MCF 10A (cell line): ENCODE data around the gene SMARCC1. TPM values are rescaled to one million over a fixed set of nuclear protein-coding genes. Genes with fewer than 3 reads are reported as not detected.
A peak's percentile ranks its signal among the peaks of the same experiment; 100 is the strongest.
"Not testable (repeated sequence)": the region's sequence is repeated elsewhere in the genome, so short reads cannot be mapped to it uniquely, and the experiment has no call there.

Experiments used
- BruUV-seq: library from RNA; stranded (reverse); fragments of 400-500 nt; replicated peaks from 2 replicates; lab custom pipeline; 2021; lab: Mats Ljungman, UMichigan
- CTCF ChIA-PET: fragments of 300-600 bp; sonication (Branson Sonifier 250); formaldehyde crosslinking; extraction: SDS; loops from one replicate; lab custom pipeline; 2021; ENCODE audit warnings: antibody characterized with exemption, inconsistent platforms; lab: Yijun Ruan, JAX
- POLR2A ChIA-PET: fragments of 300-600, 350-650 bp; sonication (Branson Sonifier 250); formaldehyde crosslinking; extraction: SDS; loops from one replicate; lab custom pipeline; 2020; ENCODE audit warnings: antibody characterized with exemption, inconsistent platforms; lab: Yijun Ruan, JAX
- DNase-seq: peaks from one replicate; pipeline ENCODE4 v3.0.0-alpha.2; 2018; ENCODE audit not compliant: unreplicated experiment
- H3K27ac Mint-ChIP-seq: one replicate; pipeline ENCODE4 v1.8.0; 2022; ENCODE audit warnings: mild to moderate bottlenecking, low read depth, mixed read lengths; ENCODE audit not compliant: unreplicated experiment
- H3K27me3 Mint-ChIP-seq: one replicate; pipeline ENCODE4 v1.8.0; 2022; ENCODE audit warnings: mixed read lengths; ENCODE audit not compliant: insufficient read depth, unreplicated experiment
- H3K36me3 Mint-ChIP-seq: one replicate; pipeline ENCODE4 v1.8.0; 2022; ENCODE audit warnings: mild to moderate bottlenecking, moderate library complexity, mixed read lengths; ENCODE audit not compliant: insufficient read depth, unreplicated experiment
- H3K4me1 Mint-ChIP-seq: one replicate; pipeline ENCODE4 v1.8.0; 2022; ENCODE audit warnings: mixed read lengths; ENCODE audit not compliant: insufficient read depth, unreplicated experiment
- H3K4me3 Mint-ChIP-seq: one replicate; pipeline ENCODE4 v1.8.0; 2022; ENCODE audit warnings: mild to moderate bottlenecking, moderate library complexity, mixed read lengths; ENCODE audit not compliant: unreplicated experiment
- H3K9me3 Mint-ChIP-seq: one replicate; pipeline ENCODE4 v1.8.0; 2022; ENCODE audit warnings: mixed read lengths; ENCODE audit not compliant: unreplicated experiment
- intact Hi-C: fragments of 100-400 bp; cut with micrococcal nuclease; formaldehyde crosslinking; loops from 2 replicates; pipeline ENCODE4 v1.14.1; 2022
- total RNA-seq: library from RNA; stranded (reverse); gene quantifications from 2 replicates; pipeline ENCODE4 v1.2.3, GENCODE V29; 2022
- TF ChIP-seq, protein P1 (sequence below): fragments of 200-600 bp; IDR thresholded peaks from one replicate; pipeline ENCODE4 v1.8.0; 2022; ENCODE audit warnings: antibody characterized with exemption, mild to moderate bottlenecking; ENCODE audit not compliant: unreplicated experiment

SMARCC1 gene
- total RNA-seq, 1 experiment from 2014 or later = 77.5 TPM

DNA sequence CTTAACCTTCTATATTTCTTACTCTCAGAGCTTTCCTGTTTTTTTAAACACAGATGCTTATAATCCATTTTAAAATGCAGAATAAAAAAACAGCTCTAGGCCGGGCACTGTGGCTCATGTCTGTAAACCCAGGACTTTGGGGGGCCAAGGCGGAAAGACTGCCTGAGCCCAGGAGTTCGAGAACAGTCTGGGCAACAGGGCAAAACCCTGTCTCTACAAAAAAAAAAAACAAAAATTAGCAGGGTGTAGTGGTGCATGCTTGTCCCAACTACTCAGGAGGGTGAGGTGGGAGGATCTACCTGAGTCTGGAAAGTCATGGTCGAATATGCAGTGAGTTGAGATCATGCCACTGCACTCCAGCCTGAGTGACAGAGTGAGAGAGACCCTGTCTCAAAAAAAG is 15.5 kb downstream of the SMARCC1 start:
- ChIA-PET CTCF (interaction anchor here (0.6 to 0.7 kb wide), 3 partner anchors 44 to 1089 kb away, joined by 3 read pairs; no protein-coding TSS in a partner anchor), POLR2A (no interaction called here)
- TF ChIP-seq, protein P1, sequence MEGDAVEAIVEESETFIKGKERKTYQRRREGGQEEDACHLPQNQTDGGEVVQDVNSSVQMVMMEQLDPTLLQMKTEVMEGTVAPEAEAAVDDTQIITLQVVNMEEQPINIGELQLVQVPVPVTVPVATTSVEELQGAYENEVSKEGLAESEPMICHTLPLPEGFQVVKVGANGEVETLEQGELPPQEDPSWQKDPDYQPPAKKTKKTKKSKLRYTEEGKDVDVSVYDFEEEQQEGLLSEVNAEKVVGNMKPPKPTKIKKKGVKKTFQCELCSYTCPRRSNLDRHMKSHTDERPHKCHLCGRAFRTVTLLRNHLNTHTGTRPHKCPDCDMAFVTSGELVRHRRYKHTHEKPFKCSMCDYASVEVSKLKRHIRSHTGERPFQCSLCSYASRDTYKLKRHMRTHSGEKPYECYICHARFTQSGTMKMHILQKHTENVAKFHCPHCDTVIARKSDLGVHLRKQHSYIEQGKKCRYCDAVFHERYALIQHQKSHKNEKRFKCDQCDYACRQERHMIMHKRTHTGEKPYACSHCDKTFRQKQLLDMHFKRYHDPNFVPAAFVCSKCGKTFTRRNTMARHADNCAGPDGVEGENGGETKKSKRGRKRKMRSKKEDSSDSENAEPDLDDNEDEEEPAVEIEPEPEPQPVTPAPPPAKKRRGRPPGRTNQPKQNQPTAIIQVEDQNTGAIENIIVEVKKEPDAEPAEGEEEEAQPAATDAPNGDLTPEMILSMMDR = no peak
- Mint-ChIP-seq H3K36me3 (peaks cover 68% of the 10 kb centered on the region), H3K4me1 (peaks cover 10% of the 10 kb centered on the region), H3K27me3 (no peaks in the 10 kb centered on the region), H3K9me3 (no peaks in the 10 kb centered on the region), H3K27ac (no peak overlapping the region), H3K4me3 (no peak overlapping the region)
- BruUV-seq = no TSS peak
- no peak for DNase-seq
- intact Hi-C loops = no loop called here

DNA sequence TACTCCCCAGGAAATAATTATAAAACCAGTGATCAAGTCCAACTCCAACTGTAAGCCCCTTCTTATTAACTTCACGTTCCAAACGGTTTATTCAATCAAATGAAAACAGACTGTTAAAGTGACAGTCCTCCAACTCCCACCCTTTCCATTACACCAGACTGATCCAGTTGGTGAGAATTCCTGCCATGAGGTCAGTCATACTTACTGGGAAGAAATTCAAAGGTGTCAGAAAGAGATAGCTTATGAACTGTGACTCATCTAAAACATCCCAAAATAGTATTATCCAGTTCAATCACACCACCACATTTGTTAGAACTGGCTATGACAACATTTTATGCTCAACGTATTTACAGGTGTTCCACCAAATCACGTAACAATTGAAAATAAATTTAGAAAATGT is 19.5 kb downstream of the SMARCC1 start:
- peaks cover 54% of the 10 kb centered on the region for H3K36me3 Mint-ChIP-seq
- BruUV-seq = no TSS peak
- peaks cover 10% of the 10 kb centered on the region for H3K4me1 Mint-ChIP-seq
- H3K27ac Mint-ChIP-seq = peak overlapping the region; percentile 7
- H3K4me3 Mint-ChIP-seq = no peak overlapping the region
- peak; percentile 17 for DNase-seq
- intact Hi-C loops = no loop called here
- POLR2A ChIA-PET = interaction anchor here (1.9 to 2.4 kb wide), 2 partner anchors 11 to 17 kb away, joined by 4 to 9 read pairs; no protein-coding TSS in a partner anchor
- H3K27me3 Mint-ChIP-seq = no peaks in the 10 kb centered on the region
- TF ChIP-seq, protein P1 = no peak
- CTCF ChIA-PET = no interaction called here
- no peaks in the 10 kb centered on the region for H3K9me3 Mint-ChIP-seq

DNA sequence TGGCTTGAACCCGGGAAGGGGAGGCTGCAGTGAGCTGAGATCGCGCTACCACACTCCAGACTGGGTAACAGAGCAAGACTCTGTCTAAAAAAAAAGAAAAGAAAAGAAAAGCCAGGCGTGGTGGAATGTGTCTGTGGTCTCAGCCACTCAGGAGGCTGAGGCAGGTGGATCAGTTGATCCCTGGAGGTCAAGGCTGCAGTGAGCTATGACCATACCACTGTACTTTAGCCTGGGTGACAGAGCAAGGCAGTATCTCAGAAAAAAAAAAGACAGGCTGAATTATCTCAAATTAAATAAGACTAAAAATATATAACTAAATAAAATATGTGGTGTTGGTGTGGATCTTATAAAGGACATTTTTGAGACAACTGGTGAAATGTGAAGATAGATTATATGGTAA is 20.6 kb downstream of the SMARCC1 start:
- ChIA-PET CTCF (interaction anchor here (0.7 to 2.0 kb wide), 3 partner anchors 8 to 21 kb away, joined by 4 to 7 read pairs (median 6); no protein-coding TSS in a partner anchor), POLR2A (interaction anchor here (0.6 to 2.4 kb wide), 2 partner anchors 18 to 138 kb away, joined by 4 to 9 read pairs; no protein-coding TSS in a partner anchor)
- intact Hi-C loops = no loop called here
- Mint-ChIP-seq H3K36me3 (peaks cover 63% of the 10 kb centered on the region), H3K27me3 (no peaks in the 10 kb centered on the region), H3K27ac (peak overlapping the region; percentile 66), H3K4me1 (peaks cover 10% of the 10 kb centered on the region), H3K9me3 (no peaks in the 10 kb centered on the region), H3K4me3 (no peak overlapping the region)
- DNase-seq = no peak
- TF ChIP-seq, protein P1 = no peak
- no TSS peak for BruUV-seq

DNA sequence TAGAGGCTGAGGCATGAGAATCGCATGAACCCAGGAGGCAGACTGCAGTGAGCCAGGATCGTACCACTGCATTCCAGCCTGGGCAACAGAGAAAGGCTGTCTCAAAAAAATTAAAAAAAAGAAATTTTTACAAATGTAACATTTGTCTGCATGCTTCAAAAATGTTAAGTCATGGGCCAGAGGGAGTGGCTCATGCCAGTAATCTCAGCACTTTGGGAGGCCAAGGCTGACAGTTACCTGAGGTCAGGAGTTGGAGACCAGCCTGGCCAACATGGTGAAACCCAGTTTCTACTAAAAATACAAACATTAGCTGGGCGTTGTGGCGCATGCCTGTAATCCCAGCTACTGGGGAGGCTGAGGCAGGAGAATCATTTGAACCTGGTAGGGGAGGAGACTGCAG is 21.5 kb downstream of the SMARCC1 start:
- H3K27ac Mint-ChIP-seq, H3K9me3 Mint-ChIP-seq, H3K4me1 Mint-ChIP-seq, H3K4me3 Mint-ChIP-seq, H3K27me3 Mint-ChIP-seq, DNase-seq, BruUV-seq, intact Hi-C loops: not testable (repeated sequence)
- CTCF ChIA-PET = interaction anchor here (2.0 kb wide), 1 partner anchor 9 kb away, joined by 7 read pairs; no protein-coding TSS in a partner anchor
- POLR2A ChIA-PET = interaction anchor here (0.7 to 2.4 kb wide), 2 partner anchors 13 to 19 kb away, joined by 3 to 9 read pairs; no protein-coding TSS in a partner anchor
- peaks cover 60% of the 10 kb centered on the region for H3K36me3 Mint-ChIP-seq
